GM18951 (cell line): Measurements from ENCODE around the gene USH1C.

Source experiments
- POLR2A ChIP-seq: IDR thresholded peaks from 4 replicates; pipeline ENCODE4 v1.6.1; 2011; ENCODE audit warnings: mild to moderate bottlenecking; ENCODE audit not compliant: insufficient read length, insufficient read depth; ENCODE audit errors: extremely low read depth
- in situ Hi-C: fragments of 300-500 bp; cut with MboI; formaldehyde crosslinking; loops from one replicate; pipeline ENCODE4 v1.12.0; 2022; ENCODE audit warnings: low sequenced_read_pairs, mixed read lengths, inconsistent platforms; ENCODE audit not compliant: unreplicated experiment

The USH1C gene

DNA sequence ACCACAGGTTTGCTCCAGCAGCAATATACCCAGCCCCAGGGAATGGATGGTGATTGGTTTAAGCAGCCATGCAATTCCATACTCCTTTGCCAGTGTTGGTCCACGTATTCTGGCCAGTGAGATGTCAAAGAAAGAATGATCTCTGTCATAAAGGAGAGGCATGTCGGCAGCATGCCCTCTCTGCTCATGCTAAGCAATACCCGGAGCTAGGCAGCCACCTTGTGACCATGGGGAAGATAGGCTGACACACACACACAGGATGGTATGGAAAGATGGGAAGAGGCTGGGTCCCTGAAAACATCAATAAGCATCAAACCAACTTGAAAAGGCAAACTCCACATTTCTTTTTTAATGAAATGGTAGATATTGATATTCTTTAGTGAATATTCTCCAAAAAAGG lies 72.7 kb downstream of the USH1C start:
- in situ Hi-C loops = no loop called here
- TF ChIP-seq POLR2A = no peak

DNA sequence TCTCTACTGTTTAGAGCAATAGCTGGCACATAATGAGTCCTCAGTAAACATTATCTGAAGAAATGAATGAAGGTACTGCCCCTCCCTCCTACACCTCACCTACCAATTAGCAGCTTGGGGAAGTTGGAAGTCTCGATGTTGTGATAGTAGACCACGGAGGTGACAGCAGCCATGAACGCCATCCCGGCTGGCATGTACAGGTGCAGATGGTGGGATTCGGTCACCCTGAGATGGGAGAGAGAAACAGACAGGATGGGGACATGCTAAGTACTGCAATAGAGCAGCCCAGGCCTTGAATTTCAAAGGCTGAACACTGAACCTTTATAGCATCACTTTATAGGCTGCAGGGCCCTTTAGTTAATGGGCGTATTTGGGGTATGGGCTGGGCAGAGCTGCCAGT lies 74.2 kb downstream of the USH1C start:
- in situ Hi-C loops = no loop called here
- TF ChIP-seq POLR2A = no peak

DNA sequence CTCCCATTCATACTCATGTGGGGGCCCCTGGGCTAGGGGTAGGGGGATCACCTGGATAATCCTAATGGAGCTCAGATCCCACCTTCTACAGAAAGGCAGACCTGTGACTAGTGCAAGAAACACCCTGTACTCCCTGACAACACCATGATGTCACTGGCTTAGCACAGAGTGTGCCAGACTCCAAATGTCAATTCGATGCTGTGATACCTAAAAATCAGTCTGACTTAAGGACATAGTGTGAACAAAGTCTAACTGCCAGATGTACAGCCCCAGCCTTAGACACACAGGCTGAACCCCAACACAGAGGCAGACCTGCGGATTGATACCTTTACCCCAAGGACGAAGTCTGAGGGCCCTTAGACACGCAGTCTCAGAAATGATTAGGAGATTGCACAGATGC lies 76.1 kb downstream of the USH1C start:
- in situ Hi-C loops = no loop called here
- TF ChIP-seq POLR2A = no peak

DNA sequence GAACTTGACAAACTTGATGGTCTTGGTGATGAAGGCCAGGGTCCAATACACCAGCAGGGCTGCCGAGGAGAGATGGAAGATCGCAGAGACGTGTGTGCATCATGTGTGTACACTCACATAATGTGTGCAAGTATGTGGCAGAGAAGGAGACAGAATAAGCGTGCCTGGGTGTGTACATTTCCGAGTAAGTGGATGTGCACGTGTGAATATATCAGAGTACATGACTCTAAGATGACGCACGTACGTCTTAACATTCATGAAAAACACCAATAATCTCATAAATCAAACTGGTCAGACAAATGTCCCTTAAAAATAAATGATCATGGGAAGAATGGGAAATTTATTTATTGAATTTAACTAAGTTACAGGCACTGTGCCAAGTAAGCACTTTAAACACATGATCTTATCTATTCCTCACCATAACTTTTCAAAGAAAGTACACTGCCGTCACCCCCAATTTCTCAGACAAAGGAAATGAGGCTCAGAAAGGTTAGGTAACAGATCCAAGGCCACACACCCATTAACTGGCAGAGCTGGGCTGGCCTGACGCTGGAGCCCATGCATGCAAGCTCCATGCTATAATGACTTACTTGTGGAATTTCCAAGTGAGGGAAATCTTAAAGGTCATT lies 80.6 kb downstream of the USH1C start:
- in situ Hi-C loops = no loop called here
- no peak for TF ChIP-seq POLR2A

DNA sequence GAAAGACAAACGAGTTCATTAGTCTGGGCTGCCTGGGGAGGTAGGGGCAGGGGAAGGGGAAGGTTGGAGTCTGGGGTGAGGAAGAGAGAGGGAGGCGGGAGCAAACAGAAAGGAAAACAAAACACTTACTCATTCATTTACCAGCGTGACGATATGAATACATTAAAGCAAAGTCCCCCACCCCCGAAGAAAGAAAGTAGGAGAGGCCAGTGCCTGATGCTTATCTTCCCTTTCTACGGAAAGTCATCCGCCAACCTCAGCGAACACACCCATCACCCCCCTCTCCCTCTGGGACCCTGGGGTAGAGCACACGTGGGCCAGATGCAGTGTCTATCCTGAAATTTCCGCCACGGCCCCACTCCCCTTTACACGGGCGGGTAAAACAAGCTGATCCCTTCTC lies 81.3 kb downstream of the USH1C start:
- TF ChIP-seq POLR2A = no peak
- in situ Hi-C loops = no loop called here

DNA sequence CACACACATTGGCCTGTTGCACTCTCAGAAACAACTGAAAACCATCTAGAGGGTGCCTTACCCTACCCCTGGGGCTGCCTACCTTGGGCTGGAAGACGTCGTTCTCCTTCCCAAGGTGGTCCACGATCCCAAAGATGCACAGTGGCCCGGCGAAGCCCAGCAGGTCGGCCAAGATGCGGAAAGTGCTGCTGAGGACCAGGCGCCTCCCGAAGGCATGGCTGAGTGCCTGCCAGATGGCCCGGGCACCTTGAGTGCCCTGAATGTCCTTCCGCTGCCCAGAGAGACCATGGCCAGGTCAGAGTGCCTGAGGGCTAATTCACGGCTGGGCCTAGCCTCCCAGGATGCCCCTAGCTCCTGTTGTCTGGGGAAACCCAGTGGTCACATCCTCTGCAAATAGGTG lies 83.8 kb downstream of the USH1C start:
- TF ChIP-seq POLR2A = no peak
- in situ Hi-C loops = no loop called here

- no peak for TF ChIP-seq POLR2A
- in situ Hi-C loops = no loop called here
Measured at GRCh38 chr11:17459236-17459896, 84.8 kb downstream of the USH1C start.

- in situ Hi-C loops = no loop called here
- TF ChIP-seq POLR2A = no peak
Measured at GRCh38 chr11:17458268-17458667, 85.9 kb downstream of the USH1C start.

- TF ChIP-seq POLR2A = no peak
- in situ Hi-C loops = no loop called here
Measured at GRCh38 chr11:17457396-17458173, 86.6 kb downstream of the USH1C start.

DNA sequence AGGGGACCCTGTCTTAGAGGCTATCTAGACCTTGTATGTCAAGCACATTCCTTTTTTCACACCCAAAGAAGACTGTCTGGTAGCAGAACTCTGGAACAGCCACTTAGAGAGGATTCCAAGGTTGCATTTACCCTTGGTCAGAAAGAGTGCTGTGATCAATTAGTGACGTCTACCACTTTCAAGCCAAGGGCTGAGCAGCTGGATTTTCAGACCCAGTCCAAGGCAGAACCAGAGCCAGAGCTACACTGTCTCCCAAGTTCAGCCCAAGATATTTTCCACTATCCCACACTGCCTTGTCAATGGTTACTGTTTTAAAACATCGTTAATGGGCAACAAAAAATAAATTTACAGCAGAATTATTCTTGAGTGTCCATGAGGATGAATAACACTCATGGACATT lies 91.5 kb downstream of the USH1C start:
- no peak for TF ChIP-seq POLR2A
- in situ Hi-C loops = no loop called here

- TF ChIP-seq POLR2A = no peak
- in situ Hi-C loops = no loop called here
Measured at GRCh38 chr11:17449158-17449557, 95.1 kb downstream of the USH1C start.

- TF ChIP-seq POLR2A = no peak
- in situ Hi-C loops = no loop called here
Measured at GRCh38 chr11:17446482-17446881, 97.7 kb downstream of the USH1C start.

DNA sequence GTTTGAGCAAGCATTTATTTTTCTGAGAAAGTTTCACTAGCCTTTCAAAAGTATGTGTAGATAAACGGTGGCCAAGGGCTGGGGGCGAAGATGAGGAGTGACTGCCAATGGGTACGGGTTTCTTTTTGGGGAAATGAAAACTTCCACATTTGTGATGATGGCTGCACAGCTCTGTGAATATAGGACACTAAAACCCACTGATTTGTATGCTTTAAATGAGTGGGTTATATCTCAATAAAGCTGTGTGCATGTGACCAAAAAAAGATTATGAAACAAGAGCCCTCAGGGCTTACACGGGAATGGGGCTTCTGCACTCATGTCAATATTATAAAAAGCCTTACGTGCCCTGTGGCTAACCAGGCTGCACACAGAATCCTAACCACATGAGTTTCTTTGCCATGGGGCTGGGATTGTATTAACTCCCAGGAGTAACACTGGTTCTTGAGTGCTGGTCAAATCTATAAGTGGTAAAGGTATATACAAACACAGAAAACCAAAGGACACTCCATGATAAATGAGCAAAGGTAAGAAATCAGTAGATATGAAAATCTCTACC lies 98.9 kb downstream of the USH1C start:
- in situ Hi-C loops = no loop called here
- no peak for TF ChIP-seq POLR2A
